Endothelial cell of umbilical vein (primary cell): ENCODE data around the gene PARP16. TPM values are rescaled to one million over a fixed set of nuclear protein-coding genes. Genes with fewer than 3 reads are reported as not detected.

ENCODE experiments used
- BruUV-seq: library from RNA; stranded (reverse); fragments of 400-500 nt; replicated peaks from 2 replicates; lab custom pipeline; 2021; lab: Mats Ljungman, UMichigan
- CTCF ChIA-PET: fragments of 300-600, 350-600 bp; sonication (Branson Sonifier 250); formaldehyde crosslinking; loops from one replicate; lab custom pipeline; 2021; ENCODE audit warnings: antibody characterized with exemption, inconsistent platforms; lab: Charles Lee
- POLR2A ChIA-PET: fragments of 300-600, 350-600 bp; sonication (Branson Sonifier 250); formaldehyde crosslinking; loops from one replicate; lab custom pipeline; 2021; ENCODE audit warnings: antibody characterized with exemption, inconsistent platforms; lab: Charles Lee
- DNase-seq: peaks from one replicate; pipeline ENCODE4 v3.0.0-alpha.2; 2011; ENCODE audit warnings: low read depth, low spot score
- FAIRE-seq: peaks from 2 replicates; lab custom pipeline; 2011; peaks lifted over from hg19 to GRCh38; lab: Jason Lieb, UNC
- H2AFZ ChIP-seq: 2 replicates; pipeline ENCODE4 v1.6.0; 2012; ENCODE audit warnings: low read depth, low read length, control low read depth, inconsistent platforms
- H3K27ac ChIP-seq: 2 replicates; pipeline ENCODE4 v1.5.1; 2011; ENCODE audit warnings: low read depth, mild to moderate bottlenecking, control low read depth, low read length, moderate library complexity; ENCODE audit not compliant: insufficient read depth
- H3K27me3 ChIP-seq, 2 experiments: 2 replicates each; pipeline versions ENCODE4 v1.6.0 to v1.6.1; 2011; ENCODE audit warnings: low read length in 2 of 2, mixed read lengths in 1 of 2; ENCODE audit not compliant: control insufficient read depth in 2 of 2, insufficient read depth in 2 of 2
- H3K36me3 ChIP-seq, 2 experiments: 2 replicates in 1 of 2; 3 replicates in 1 of 2; pipeline ENCODE4 v1.5.1; 2011; ENCODE audit warnings: low read length in 2 of 2, mild to moderate bottlenecking in 1 of 2, moderate library complexity in 1 of 2; ENCODE audit not compliant: control insufficient read depth in 2 of 2, insufficient read depth in 2 of 2; ENCODE audit errors: extremely low read depth in 1 of 2
- H3K4me1 ChIP-seq: 3 replicates; pipeline ENCODE4 v1.5.1; 2011; ENCODE audit warnings: mild to moderate bottlenecking, low read length; ENCODE audit not compliant: control insufficient read depth, insufficient read depth; ENCODE audit errors: extremely low read depth
- H3K4me2 ChIP-seq: 2 replicates; pipeline ENCODE4 v1.6.1; 2011; ENCODE audit warnings: low read length, control low read depth, mixed read lengths; ENCODE audit not compliant: insufficient read depth
- H3K4me3 ChIP-seq, 3 experiments: fragments of 200-600 bp in 1 of 3; sonication (generic), shearing (Covaris generic) in 1 of 3; replicated peaks in 1 of 3; 2 replicates each; pipeline ENCODE4 v1.5.1; 2011 to 2016; ENCODE audit warnings: control low read depth in 3 of 3, low read length in 3 of 3, mild to moderate bottlenecking in 2 of 3, inconsistent platforms in 1 of 3, low read depth in 1 of 3, moderate library complexity in 1 of 3; ENCODE audit not compliant: insufficient read depth in 1 of 3
- H3K79me2 ChIP-seq: 2 replicates; pipeline ENCODE4 v1.6.0; 2012; ENCODE audit warnings: low read length, inconsistent platforms; ENCODE audit not compliant: control insufficient read depth, insufficient read depth
- H3K9ac ChIP-seq: replicated peaks from 2 replicates; pipeline ENCODE3; 2011; ENCODE audit warnings: low read length, control low read depth; ENCODE audit not compliant: insufficient read depth; ENCODE audit errors: extremely low read depth
- H3K9me1 ChIP-seq: replicated peaks from 3 replicates; pipeline ENCODE4 v1.6.0; 2011; ENCODE audit warnings: mild to moderate bottlenecking, low read length; ENCODE audit not compliant: control insufficient read depth, insufficient read depth; ENCODE audit errors: extremely low read depth
- H3K9me3 ChIP-seq: replicated peaks from 2 replicates; pipeline ENCODE4 v1.5.1; 2012; ENCODE audit warnings: low read length, inconsistent platforms; ENCODE audit not compliant: control insufficient read depth, insufficient read depth
- H4K20me1 ChIP-seq: replicated peaks from 2 replicates; pipeline ENCODE3; 2011; ENCODE audit warnings: mild to moderate bottlenecking, low read length; ENCODE audit not compliant: control insufficient read depth, insufficient read depth; ENCODE audit errors: extremely low read depth
- FOS ChIP-seq: IDR thresholded peaks from 2 replicates; pipeline ENCODE4 v1.6.1; 2011; ENCODE audit warnings: mild to moderate bottlenecking, low read length, moderate library complexity, borderline replicate concordance; ENCODE audit not compliant: insufficient read depth
- POLR2A ChIP-seq: IDR thresholded peaks from 2 replicates; pipeline ENCODE4 v1.6.1; 2012; ENCODE audit warnings: low read depth, mild to moderate bottlenecking, control low read depth, low read length
- POLR2AphosphoS5 ChIP-seq: IDR thresholded peaks from 2 replicates; pipeline ENCODE4 v1.6.1; 2012; ENCODE audit warnings: low read depth, mild to moderate bottlenecking, control low read depth, low read length, moderate library complexity; ENCODE audit not compliant: insufficient read depth
- dilution Hi-C: fragments of 300-500 bp; cut with MboI; formaldehyde crosslinking; loops from one replicate; pipeline ENCODE4 v1.15.0; 2019; ENCODE audit warnings: low sequenced_read_pairs; ENCODE audit not compliant: extremely low pct_ligation_motif_present
- intact Hi-C: fragments of 100-400 bp; cut with micrococcal nuclease; formaldehyde crosslinking; loops from one replicate; pipeline ENCODE4 v1.10.0; 2022
- polyA plus RNA-seq, 4 experiments: library from polyadenylated mRNA; depleted of rRNA in 3 of 4; stranded (reverse) in 3 of 4; unstranded in 1 of 4; fragments of >200 nt; gene quantifications; 2 replicates each; pipeline versions ENCODE4 v1.2.1 to v1.2.3, GENCODE V29; 2011 to 2012; ENCODE audit warnings: missing spikeins in 1 of 4
- total RNA-seq: library from RNA; stranded (reverse); gene quantifications from 2 replicates; pipeline ENCODE4 v1.2.3, GENCODE V29; 2021
- TF ChIP-seq, protein P1 (sequence below), 2 donors: IDR thresholded peaks; 1 replicate in 1 of 2; 2 replicates in 1 of 2; pipeline ENCODE4 v1.5.1; 2011; ENCODE audit warnings: low read length in 2 of 2, mild to moderate bottlenecking in 2 of 2, moderate library complexity in 2 of 2, control low read depth in 1 of 2, inconsistent platforms in 1 of 2, low read depth in 1 of 2; ENCODE audit not compliant: insufficient read depth in 1 of 2; ENCODE audit errors: extremely low read depth in 1 of 2

The PARP16 gene
- total and polyA plus RNA-seq, 2 donors (not counting 3 experiments of a cell fraction or from before 2014, with no cell fraction given): 3.9 to 6.3 TPM

DNA sequence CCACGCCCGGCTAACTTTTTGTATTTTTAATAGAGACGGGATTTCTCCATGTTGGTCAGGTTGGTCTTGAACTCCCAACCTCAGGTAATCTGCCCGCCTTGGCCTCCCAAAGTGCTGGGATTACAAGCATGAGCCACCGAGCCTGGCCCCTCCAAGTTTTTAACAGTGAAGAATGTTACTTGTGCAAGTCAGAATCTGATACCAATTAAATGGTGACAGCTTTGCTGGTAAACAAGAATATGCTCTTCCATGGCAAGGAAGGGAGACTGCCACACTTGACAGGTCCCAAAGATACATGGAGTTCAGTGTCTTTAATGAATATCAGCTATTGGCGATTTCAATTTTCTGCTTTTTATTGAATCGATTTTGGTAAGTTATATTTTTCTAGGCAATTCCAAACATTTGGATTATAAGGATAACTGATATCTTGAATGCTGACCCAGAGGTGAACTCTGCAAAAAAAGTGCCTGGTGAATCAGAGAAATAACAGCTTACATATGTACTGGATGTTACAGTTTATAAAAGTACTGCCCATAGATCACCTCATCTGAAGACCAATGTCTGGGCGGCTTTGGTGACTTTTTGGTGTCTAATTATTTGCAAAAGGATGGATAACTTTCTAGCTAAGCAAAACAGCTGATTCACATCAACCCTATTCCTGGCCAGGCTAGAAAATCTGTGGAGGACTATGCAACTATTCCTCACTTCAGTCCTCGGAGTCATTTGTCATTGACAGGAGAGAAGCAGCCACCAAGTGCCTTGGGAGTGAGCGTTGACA is 1.2 kb downstream of the PARP16 start:
- H3K36me3 ChIP-seq: no peaks in the 10 kb centered on the region
- TF ChIP-seq POLR2AphosphoS5 (no peak), POLR2A (no peak)
- CTCF ChIA-PET: interaction anchor here (0.7 to 3.2 kb wide), 6 partner anchors 11 to 100 kb away, joined by 3 to 23 read pairs (median 10); partner anchors contain the start of genes CLPX and RNU5B-1
- H3K79me2 ChIP-seq: no peaks in the 10 kb centered on the region
- BruUV-seq: TSS peak; percentile 48
- H3K9me3 ChIP-seq: no peaks in the 10 kb centered on the region
- peaks cover 1 to 2% of the 10 kb centered on the region in 2 experiments for H3K27me3 ChIP-seq
- H3K27ac ChIP-seq: no peak overlapping the region
- H4K20me1 ChIP-seq: no peaks in the 10 kb centered on the region
- intact Hi-C loops: no loop called here
- dilution Hi-C loops: no loop called here
- POLR2A ChIA-PET: interaction anchor here (0.6 to 2.3 kb wide), 4 partner anchors 19 to 100 kb away, joined by 3 to 19 read pairs (median 4); partner anchors contain the start of genes CLPX and RNU5B-1
- DNase-seq (no peak), FAIRE-seq (peak; percentile 72)
- H3K4me2 ChIP-seq: peak overlapping the region; percentile 49
- H3K4me1 ChIP-seq: peaks cover 16% of the 10 kb centered on the region
- H3K9ac ChIP-seq: peak overlapping the region; percentile 73
- peak overlapping the region in 2 of 3 experiments; percentile 65 to 67 for H3K4me3 ChIP-seq
- peak overlapping the region; percentile 90 for H2AFZ ChIP-seq
- no peaks in the 10 kb centered on the region for H3K9me1 ChIP-seq

DNA sequence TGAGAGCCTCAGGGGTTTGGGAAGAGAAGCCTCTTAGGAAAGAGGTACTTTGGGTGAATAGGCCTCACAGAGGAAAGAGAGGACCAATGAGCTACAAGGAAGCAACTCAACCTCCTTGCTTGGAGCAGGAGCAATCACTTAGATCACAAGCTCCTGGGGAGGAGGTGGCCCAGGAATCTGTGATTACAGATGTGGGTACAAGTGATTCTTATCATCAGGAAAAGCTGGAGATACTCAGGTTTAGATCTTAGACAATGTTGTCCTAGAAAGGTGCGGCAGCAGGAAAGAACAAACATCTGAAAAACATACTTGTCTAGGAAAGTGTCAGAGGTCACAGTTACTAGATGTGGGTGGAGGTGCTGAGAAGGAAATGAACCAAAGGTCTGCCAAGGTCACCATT is 8.2 kb downstream of the PARP16 start:
- CTCF ChIA-PET: interaction anchor here (1.3 to 1.8 kb wide), 2 partner anchors 19 to 31 kb away, joined by 3 to 5 read pairs; no protein-coding TSS in a partner anchor
- no peak overlapping the region for H3K4me3 ChIP-seq
- no peak for TF ChIP-seq FOS
- TF ChIP-seq, protein P1, sequence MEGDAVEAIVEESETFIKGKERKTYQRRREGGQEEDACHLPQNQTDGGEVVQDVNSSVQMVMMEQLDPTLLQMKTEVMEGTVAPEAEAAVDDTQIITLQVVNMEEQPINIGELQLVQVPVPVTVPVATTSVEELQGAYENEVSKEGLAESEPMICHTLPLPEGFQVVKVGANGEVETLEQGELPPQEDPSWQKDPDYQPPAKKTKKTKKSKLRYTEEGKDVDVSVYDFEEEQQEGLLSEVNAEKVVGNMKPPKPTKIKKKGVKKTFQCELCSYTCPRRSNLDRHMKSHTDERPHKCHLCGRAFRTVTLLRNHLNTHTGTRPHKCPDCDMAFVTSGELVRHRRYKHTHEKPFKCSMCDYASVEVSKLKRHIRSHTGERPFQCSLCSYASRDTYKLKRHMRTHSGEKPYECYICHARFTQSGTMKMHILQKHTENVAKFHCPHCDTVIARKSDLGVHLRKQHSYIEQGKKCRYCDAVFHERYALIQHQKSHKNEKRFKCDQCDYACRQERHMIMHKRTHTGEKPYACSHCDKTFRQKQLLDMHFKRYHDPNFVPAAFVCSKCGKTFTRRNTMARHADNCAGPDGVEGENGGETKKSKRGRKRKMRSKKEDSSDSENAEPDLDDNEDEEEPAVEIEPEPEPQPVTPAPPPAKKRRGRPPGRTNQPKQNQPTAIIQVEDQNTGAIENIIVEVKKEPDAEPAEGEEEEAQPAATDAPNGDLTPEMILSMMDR (IDR thresholded peaks at IDR 0.05; ENCODE audit: extremely low read depth in 1 of 2, insufficient read depth in 1 of 2, low read depth in 1 of 2, low read length in 2 of 2): no peak
- dilution Hi-C loops (no loop called here), intact Hi-C loops (no loop called here)
- no peak for DNase-seq
- H3K4me1 ChIP-seq: no peaks in the 10 kb centered on the region
- H3K4me2 ChIP-seq: no peak overlapping the region
- BruUV-seq: no TSS peak
- H3K36me3 ChIP-seq: no peaks in the 10 kb centered on the region
- no peak overlapping the region for H3K27ac ChIP-seq
- POLR2A ChIA-PET: interaction anchor here (0.9 kb wide), 1 partner anchor 26 kb away, joined by 3 read pairs; the partner anchor contains the start of gene RNU5B-1
- FAIRE-seq: no peak
- no peaks in the 10 kb centered on the region for H3K9me3 ChIP-seq
- H3K9me1 ChIP-seq: no peaks in the 10 kb centered on the region
- H3K9ac ChIP-seq: no peak overlapping the region
- H3K27me3 ChIP-seq: no peaks in the 10 kb centered on the region
- no peak overlapping the region for H2AFZ ChIP-seq
- no peaks in the 10 kb centered on the region for H4K20me1 ChIP-seq
- no peaks in the 10 kb centered on the region for H3K79me2 ChIP-seq
